Mucosa of descending colon (tissue), 3 donors: ENCODE data around the gene EFNB2. TPM values are rescaled to one million over a fixed set of nuclear protein-coding genes. Genes with fewer than 3 reads are reported as not detected.

Experiments used
- ATAC-seq: fragments of 200-7000 bp; cut with Tn5 transposase; one replicate; pipeline ENCODE4 v1.9.1; 2020; ENCODE audit warnings: mild to moderate bottlenecking, moderate library complexity
- DNase-seq, 3 donors: peaks; one replicate each; pipeline ENCODE4 v3.0.0-alpha.2; 2020
- H3K36me3 ChIP-seq: fragments of 200-600 bp; one replicate; pipeline ENCODE4 v1.8.0; 2021; ENCODE audit warnings: low read depth, mild to moderate bottlenecking
- H3K4me1 ChIP-seq: fragments of 200-600 bp; one replicate; pipeline ENCODE4 v1.8.0; 2021; ENCODE audit warnings: low read depth, mild to moderate bottlenecking
- H3K4me3 ChIP-seq: fragments of 200-600 bp; one replicate; pipeline ENCODE4 v1.8.0; 2021; ENCODE audit warnings: mild to moderate bottlenecking
- H3K9me3 ChIP-seq: fragments of 200-600 bp; one replicate; pipeline ENCODE4 v1.8.0; 2021; ENCODE audit warnings: mild to moderate bottlenecking
- intact Hi-C, 2 donors: fragments of 100-400 bp; cut with DNase I in 1 of 2; cut with micrococcal nuclease in 1 of 2; formaldehyde crosslinking; loops; one replicate each; pipeline versions ENCODE4 v1.11.0 to v1.11.1; 2022; cut with DNase I, micrococcal nuclease
- total RNA-seq, 3 donors: library from RNA; stranded (reverse); fragmentation: NEBNext Ultra II Directional in 2 of 3; extraction: Animal tissue kit (Norgen Biotek cat#: 25700) in 2 of 3; gene quantifications; one replicate each; pipeline versions ENCODE4 v1.2.1 to v1.2.4, GENCODE V29; 2021 to 2023
- TF ChIP-seq, protein P1 (sequence below): fragments of 200-600 bp; IDR thresholded peaks from one replicate; pipeline ENCODE4 v1.8.0; 2022; ENCODE audit warnings: antibody characterized with exemption, mild to moderate bottlenecking
- donor health status: DM: no; HTN: no; CAD: no; lungs with moderate emphysema.
- donor health status: DM: no; HTN: no; CAD: no.
- donor health status: DM: no; HTN: yes; CAD: no.

Gene EFNB2
- total RNA-seq, 3 donors from 2014 or later, result 48.8 to 92.6 (median 82.3) TPM

DNA sequence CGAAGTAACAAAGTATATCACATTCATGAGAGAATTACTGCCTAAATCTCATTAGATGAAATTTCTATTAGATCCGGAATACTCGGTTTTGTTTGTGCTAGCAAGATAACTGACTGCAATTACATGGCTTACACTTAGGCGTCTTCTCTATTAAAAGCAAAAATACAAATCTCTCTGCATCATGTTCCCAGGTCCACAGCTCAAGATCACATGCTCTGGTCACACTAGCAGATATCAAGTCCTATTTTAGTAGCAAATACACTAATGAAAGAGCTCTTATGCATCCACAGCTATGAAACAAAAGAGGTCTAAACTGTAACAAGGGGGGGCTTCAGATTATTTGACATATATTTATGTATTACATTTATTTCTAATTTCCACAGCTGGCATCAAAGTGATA lies 53.5 kb downstream of the EFNB2 start:
- Histone ChIP-seq H3K4me1 (peaks cover under 1% of the 10 kb centered on the region), H3K36me3 (no peaks in the 10 kb centered on the region), H3K9me3 (no peaks in the 10 kb centered on the region), H3K4me3 (no peak overlapping the region)
- TF ChIP-seq, protein P1, sequence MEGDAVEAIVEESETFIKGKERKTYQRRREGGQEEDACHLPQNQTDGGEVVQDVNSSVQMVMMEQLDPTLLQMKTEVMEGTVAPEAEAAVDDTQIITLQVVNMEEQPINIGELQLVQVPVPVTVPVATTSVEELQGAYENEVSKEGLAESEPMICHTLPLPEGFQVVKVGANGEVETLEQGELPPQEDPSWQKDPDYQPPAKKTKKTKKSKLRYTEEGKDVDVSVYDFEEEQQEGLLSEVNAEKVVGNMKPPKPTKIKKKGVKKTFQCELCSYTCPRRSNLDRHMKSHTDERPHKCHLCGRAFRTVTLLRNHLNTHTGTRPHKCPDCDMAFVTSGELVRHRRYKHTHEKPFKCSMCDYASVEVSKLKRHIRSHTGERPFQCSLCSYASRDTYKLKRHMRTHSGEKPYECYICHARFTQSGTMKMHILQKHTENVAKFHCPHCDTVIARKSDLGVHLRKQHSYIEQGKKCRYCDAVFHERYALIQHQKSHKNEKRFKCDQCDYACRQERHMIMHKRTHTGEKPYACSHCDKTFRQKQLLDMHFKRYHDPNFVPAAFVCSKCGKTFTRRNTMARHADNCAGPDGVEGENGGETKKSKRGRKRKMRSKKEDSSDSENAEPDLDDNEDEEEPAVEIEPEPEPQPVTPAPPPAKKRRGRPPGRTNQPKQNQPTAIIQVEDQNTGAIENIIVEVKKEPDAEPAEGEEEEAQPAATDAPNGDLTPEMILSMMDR, result no peak
- intact Hi-C loops, result no loop called here
- ATAC-seq (no peak), DNase-seq (no peak)

DNA sequence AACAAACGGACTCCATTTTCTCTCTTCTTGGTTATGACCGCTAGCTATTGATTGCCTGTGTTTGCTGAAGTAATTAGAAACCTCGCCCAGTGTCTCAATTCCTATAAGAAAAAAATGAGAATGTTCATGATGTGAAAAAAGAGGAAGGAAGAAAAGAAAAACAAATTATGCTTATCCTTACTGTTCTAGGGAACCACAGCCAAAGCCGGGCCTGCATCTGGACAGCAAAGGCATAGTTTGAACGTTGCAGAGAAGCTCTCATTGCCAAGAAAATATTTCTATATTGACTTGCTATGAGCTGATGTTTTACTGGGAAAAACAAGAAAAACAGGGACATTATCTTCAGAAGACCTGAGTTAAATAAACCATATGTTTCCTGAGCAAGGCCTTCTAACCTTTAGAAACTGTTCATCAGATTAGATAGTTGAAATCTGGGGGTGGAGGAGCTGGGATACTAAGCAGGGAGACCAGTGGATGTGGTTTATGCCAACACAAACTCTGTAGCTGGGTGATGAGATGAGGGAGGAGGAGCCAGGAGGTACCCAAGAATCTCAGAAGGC lies 55.0 kb downstream of the EFNB2 start:
- DNase-seq, result no peak
- Histone ChIP-seq H3K36me3 (no peaks in the 10 kb centered on the region), H3K4me3 (no peak overlapping the region), H3K4me1 (peaks cover 10% of the 10 kb centered on the region), H3K9me3 (no peaks in the 10 kb centered on the region)
- intact Hi-C loops, result no loop called here
- TF ChIP-seq, protein P1, result no peak
- no peak for ATAC-seq

DNA sequence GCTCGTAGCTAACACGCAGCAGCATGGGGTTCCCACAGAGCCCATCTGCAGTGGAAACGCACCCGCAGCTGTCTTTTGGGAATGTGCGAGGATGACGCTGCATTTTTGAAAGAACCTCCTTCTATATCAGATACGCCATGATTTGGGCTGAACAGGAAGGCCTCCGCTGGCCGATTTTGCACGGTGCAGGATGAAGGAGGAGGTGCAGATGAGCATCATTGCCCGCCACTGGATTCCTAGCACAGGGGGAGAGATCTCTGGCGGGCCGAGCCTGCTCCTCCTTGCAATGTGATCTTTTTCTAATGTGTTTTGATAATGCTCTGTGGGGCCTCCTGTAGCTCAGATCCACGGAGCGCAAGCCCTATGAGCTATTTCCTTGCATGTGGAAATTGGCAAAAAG lies 55.5 kb downstream of the EFNB2 start:
- no peaks in the 10 kb centered on the region for H3K9me3 ChIP-seq
- no peak overlapping the region for H3K4me3 ChIP-seq
- intact Hi-C loops, result no loop called here
- no peak for DNase-seq
- H3K36me3 ChIP-seq, result no peaks in the 10 kb centered on the region
- TF ChIP-seq, protein P1, result no peak
- H3K4me1 ChIP-seq, result peaks cover 12% of the 10 kb centered on the region
- ATAC-seq, result no peak

DNA sequence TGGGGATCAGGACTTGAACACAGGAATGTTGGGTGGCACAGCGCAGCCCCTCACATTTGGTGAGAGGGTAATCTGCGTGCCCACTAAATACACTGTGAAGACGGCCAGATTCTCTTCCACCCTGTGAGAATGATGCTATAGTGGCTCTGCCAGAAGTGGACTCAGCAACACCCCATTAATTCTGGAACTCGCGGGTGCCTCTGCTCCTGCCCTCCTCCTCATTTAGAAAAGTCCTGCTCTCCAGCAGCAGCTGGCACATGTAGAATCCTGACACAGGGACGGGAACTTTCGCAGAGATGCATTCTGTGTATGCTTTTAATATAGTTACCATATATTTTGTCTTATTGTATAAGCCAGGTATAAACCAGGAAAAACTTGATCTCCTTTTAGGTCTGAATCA lies 57.3 kb downstream of the EFNB2 start:
- intact Hi-C loops, result no loop called here
- H3K4me3 ChIP-seq, result no peak overlapping the region
- H3K36me3 ChIP-seq, result no peaks in the 10 kb centered on the region
- TF ChIP-seq, protein P1, result no peak
- peaks cover 12% of the 10 kb centered on the region for H3K4me1 ChIP-seq
- DNase-seq (no peak), ATAC-seq (no peak)
- no peaks in the 10 kb centered on the region for H3K9me3 ChIP-seq

DNA sequence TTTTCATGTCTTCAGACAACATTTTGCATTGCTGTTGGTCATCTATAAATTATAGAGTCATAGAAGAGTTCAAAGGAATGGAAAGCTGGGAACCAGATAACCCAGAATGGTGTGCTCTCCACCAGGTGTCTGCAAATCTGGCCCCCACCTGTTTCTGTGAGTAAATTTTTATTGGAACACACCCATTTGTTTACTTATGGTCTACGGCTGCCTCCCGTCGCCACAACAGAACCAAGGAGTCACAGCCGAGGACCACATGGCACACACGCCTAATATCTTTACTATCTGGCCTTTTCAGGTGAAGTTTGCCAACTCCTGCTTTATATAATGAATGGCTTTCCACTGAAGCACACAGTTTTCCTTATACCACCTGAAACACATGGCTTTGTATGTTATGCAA lies 58.2 kb downstream of the EFNB2 start:
- DNase-seq (peak in 2 of 3 donors; percentile 39 to 51), ATAC-seq (peak; percentile 75)
- peaks cover 12% of the 10 kb centered on the region for H3K4me1 ChIP-seq
- no peaks in the 10 kb centered on the region for H3K9me3 ChIP-seq
- no peaks in the 10 kb centered on the region for H3K36me3 ChIP-seq
- no peak overlapping the region for H3K4me3 ChIP-seq
- TF ChIP-seq, protein P1, result no peak
- intact Hi-C loops, result no loop called here

DNA sequence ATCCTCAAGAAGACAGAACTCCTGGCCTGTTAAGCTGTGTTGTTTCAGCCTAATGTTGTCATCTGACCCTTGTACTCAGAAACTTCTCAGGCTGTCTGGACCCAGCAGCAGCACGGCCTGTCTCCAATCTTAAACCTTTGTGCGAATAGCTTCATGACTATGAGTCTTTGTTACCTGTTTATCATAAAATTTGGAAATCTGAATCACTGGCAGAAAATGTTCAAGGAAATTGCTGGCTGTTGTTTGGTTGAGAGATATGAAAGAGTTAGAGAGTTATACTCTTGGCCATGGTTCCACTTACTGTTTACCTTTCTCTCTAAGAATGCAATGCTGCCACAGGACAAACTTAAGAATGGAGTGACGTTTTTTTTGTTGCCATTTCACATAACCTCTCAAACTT lies 59.6 kb downstream of the EFNB2 start:
- peak in 1 of 3 donors; percentile 37 for DNase-seq
- TF ChIP-seq, protein P1, result no peak
- intact Hi-C loops, result no loop called here

More for the DNA sequence above, 59.6 kb downstream of the EFNB2 start:
- Histone ChIP-seq H3K36me3 (no peaks in the 10 kb centered on the region), H3K4me3 (no peak overlapping the region), H3K4me1 (peaks cover 12% of the 10 kb centered on the region), H3K9me3 (no peaks in the 10 kb centered on the region)
- peak; percentile 73 for ATAC-seq
